ENCODE results near the gene SAMD7.

SAMD7 gene

DNA sequence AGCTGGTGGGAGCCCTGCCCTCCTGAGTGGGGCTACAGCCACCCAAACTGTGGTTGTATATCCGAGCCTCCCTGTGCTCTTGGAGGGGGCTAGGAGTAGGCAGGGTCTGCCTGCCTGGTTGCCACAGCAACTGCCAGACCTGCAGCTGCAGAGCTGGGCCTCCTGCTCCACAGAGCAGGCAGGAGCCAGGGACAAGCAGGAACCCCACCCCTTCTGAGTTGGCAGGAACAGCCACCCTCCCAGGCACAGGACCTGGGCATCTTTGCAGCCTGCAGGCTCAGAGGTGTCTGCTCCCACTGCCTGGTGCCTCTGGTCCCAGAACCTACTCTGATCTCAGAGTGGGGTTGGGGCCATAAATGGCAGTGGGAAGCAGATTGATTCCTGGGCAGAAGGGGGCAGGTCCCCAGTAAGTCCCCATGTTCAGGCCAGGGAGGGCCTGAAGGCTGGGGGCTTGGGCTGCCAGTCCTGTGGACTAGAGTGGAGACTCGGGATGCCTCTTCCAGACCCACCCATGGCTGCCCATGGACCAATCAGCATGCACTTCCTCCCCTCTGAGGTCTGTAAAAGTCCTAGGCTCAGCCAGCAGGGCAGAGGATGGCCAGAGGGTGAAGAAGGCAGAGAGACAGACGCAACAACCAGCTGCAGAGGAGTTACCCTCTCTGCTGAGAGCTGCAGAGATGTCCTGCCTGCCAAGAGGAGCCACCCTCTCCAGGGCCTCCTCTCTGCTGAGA lies 31.4 kb upstream of the SAMD7 start:
- no peak for DNase-seq (ENCODE audit: low read depth in 1 of 2, low spot score in 1 of 2)
- no peak for TF ChIP-seq GABPA (IDR thresholded peaks at IDR 0.05; ENCODE audit: low read depth)
- TF ChIP-seq, protein P1, sequence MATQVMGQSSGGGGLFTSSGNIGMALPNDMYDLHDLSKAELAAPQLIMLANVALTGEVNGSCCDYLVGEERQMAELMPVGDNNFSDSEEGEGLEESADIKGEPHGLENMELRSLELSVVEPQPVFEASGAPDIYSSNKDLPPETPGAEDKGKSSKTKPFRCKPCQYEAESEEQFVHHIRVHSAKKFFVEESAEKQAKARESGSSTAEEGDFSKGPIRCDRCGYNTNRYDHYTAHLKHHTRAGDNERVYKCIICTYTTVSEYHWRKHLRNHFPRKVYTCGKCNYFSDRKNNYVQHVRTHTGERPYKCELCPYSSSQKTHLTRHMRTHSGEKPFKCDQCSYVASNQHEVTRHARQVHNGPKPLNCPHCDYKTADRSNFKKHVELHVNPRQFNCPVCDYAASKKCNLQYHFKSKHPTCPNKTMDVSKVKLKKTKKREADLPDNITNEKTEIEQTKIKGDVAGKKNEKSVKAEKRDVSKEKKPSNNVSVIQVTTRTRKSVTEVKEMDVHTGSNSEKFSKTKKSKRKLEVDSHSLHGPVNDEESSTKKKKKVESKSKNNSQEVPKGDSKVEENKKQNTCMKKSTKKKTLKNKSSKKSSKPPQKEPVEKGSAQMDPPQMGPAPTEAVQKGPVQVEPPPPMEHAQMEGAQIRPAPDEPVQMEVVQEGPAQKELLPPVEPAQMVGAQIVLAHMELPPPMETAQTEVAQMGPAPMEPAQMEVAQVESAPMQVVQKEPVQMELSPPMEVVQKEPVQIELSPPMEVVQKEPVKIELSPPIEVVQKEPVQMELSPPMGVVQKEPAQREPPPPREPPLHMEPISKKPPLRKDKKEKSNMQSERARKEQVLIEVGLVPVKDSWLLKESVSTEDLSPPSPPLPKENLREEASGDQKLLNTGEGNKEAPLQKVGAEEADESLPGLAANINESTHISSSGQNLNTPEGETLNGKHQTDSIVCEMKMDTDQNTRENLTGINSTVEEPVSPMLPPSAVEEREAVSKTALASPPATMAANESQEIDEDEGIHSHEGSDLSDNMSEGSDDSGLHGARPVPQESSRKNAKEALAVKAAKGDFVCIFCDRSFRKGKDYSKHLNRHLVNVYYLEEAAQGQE (IDR thresholded peaks at IDR 0.05; ENCODE audit: insufficient replicate concordance, low read depth): no peak
- TF ChIP-seq SPI1 (IDR thresholded peaks at IDR 0.05; ENCODE audit: borderline replicate concordance, low read depth): no peak
- TF ChIP-seq POLR2AphosphoS5 (IDR thresholded peaks at IDR 0.05; ENCODE audit: low read depth): no peak
- TF ChIP-seq, protein P2, sequence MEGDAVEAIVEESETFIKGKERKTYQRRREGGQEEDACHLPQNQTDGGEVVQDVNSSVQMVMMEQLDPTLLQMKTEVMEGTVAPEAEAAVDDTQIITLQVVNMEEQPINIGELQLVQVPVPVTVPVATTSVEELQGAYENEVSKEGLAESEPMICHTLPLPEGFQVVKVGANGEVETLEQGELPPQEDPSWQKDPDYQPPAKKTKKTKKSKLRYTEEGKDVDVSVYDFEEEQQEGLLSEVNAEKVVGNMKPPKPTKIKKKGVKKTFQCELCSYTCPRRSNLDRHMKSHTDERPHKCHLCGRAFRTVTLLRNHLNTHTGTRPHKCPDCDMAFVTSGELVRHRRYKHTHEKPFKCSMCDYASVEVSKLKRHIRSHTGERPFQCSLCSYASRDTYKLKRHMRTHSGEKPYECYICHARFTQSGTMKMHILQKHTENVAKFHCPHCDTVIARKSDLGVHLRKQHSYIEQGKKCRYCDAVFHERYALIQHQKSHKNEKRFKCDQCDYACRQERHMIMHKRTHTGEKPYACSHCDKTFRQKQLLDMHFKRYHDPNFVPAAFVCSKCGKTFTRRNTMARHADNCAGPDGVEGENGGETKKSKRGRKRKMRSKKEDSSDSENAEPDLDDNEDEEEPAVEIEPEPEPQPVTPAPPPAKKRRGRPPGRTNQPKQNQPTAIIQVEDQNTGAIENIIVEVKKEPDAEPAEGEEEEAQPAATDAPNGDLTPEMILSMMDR (IDR thresholded peaks at IDR 0.05; ENCODE audit: insufficient read depth, low read length): no peak
- H3K27ac ChIP-seq (replicated peaks): no peak overlapping the region
- H3K4me3 ChIP-seq (replicated peaks; ENCODE audit: insufficient read depth, low read length): no peak overlapping the region
- H3K27me3 ChIP-seq (ENCODE audit: insufficient read depth, poor library complexity, severe bottlenecking): no peaks in the 10 kb centered on the region

DNA sequence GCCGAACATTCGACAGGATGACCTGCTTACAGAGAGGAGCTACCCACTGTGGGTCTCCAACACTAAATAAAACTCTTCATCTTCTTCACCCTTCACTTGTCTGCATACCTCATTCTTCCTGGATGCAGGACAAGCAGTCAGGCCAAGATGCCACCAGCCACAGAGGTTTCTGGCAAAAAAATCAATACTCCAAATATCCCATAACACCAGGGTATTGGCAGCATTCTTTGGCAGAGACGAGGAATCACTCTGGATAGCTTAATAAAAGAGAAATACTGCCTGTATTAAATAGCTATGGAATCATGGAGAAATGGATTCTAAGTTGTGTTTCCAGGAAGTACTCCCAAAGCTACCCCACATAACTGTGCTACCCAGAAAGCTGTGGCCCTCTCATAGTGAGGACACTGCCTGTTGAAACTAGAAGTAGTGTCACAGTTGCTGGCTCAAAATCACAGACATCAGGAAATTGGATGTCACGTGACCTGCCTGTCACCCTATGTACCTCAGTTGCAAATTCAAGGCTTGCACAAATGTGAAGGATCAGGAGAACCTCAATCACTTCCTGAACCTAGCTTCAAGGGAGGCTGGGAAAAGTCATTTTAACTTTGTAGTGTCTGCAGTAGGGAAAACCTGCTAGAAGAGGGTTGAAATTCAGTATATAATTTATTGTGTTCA lies 30.7 kb upstream of the SAMD7 start:
- DNase-seq (ENCODE audit: low read depth in 1 of 2, low spot score in 1 of 2): no peak
- no peaks in the 10 kb centered on the region for H3K27me3 ChIP-seq (ENCODE audit: insufficient read depth, poor library complexity, severe bottlenecking)
- no peak for TF ChIP-seq GABPA (IDR thresholded peaks at IDR 0.05; ENCODE audit: low read depth)
- no peak for TF ChIP-seq SPI1 (IDR thresholded peaks at IDR 0.05; ENCODE audit: borderline replicate concordance, low read depth)
- TF ChIP-seq, protein P1 (IDR thresholded peaks at IDR 0.05; ENCODE audit: insufficient replicate concordance, low read depth): no peak
- no peak for TF ChIP-seq POLR2AphosphoS5 (IDR thresholded peaks at IDR 0.05; ENCODE audit: low read depth)
- TF ChIP-seq, protein P2 (IDR thresholded peaks at IDR 0.05; ENCODE audit: insufficient read depth, low read length): no peak
- H3K4me3 ChIP-seq (replicated peaks; ENCODE audit: insufficient read depth, low read length): no peak overlapping the region
- no peak overlapping the region for H3K27ac ChIP-seq (replicated peaks)

DNA sequence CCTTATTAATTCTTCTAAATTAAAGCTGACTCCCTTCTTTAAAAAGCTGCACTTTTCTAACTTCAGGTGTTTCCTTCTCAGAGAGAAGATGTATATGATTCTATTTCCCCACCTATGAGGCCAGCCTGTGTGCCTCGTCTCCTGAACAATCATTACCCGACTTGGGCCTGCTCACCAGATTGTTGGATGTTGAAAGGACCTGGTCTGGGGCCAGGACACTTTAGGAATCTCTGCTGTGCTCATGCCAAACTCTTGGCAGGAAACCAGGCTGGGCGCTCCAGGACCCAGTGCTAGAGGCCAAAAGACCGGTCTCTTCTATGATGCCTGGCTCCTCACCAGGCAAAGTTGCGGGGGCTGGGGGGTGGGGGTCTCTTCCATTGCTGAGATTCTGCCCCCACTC lies 24.7 kb upstream of the SAMD7 start:
- no peak overlapping the region for H3K4me3 ChIP-seq (replicated peaks; ENCODE audit: insufficient read depth, low read length)
- no peaks in the 10 kb centered on the region for H3K27me3 ChIP-seq (ENCODE audit: insufficient read depth, poor library complexity, severe bottlenecking)
- TF ChIP-seq POLR2AphosphoS5 (IDR thresholded peaks at IDR 0.05; ENCODE audit: low read depth) (no peak), SPI1 (IDR thresholded peaks at IDR 0.05; ENCODE audit: borderline replicate concordance, low read depth) (no peak), GABPA (IDR thresholded peaks at IDR 0.05; ENCODE audit: low read depth) (no peak)
- TF ChIP-seq, protein P2 (IDR thresholded peaks at IDR 0.05; ENCODE audit: insufficient read depth, low read length): no peak
- TF ChIP-seq, protein P1 (IDR thresholded peaks at IDR 0.05; ENCODE audit: insufficient replicate concordance, low read depth): no peak
- no peak overlapping the region for H3K27ac ChIP-seq (replicated peaks)
- DNase-seq (ENCODE audit: low read depth in 1 of 2, low spot score in 1 of 2): no peak
